H9 (cell line): Measurements from ENCODE around the gene MED9. TPM values are rescaled to one million over a fixed set of nuclear protein-coding genes. Genes with fewer than 3 reads are reported as not detected.
A peak's percentile ranks its signal among the peaks of the same experiment; 100 is the strongest.

ENCODE experiments used
- DNase-seq: peaks from one replicate; pipeline ENCODE4 v3.0.0-alpha.2; 2017
- H2AFZ ChIP-seq: one replicate; pipeline ENCODE4 v1.6.1; 2013; ENCODE audit warnings: mild to moderate bottlenecking, low read length, control low read depth, moderate library complexity
- H2AK5ac ChIP-seq: 2 replicates; pipeline ENCODE4 v1.6.1; 2013; ENCODE audit warnings: low read length, control low read depth, mixed read lengths; ENCODE audit not compliant: insufficient read length
- H2BK120ac ChIP-seq: one replicate; pipeline ENCODE4 v1.6.1; 2013; ENCODE audit warnings: low read depth, mild to moderate bottlenecking, low read length, control low read depth, inconsistent platforms; ENCODE audit not compliant: poor library complexity, severe bottlenecking
- H2BK12ac ChIP-seq: 2 replicates; pipeline ENCODE4 v1.6.1; 2013; ENCODE audit warnings: low read length, control low read depth, mixed read lengths, low read depth; ENCODE audit not compliant: insufficient read length
- H2BK15ac ChIP-seq: 2 replicates; pipeline ENCODE4 v1.6.1; 2013; ENCODE audit warnings: low read depth, low read length, control low read depth
- H2BK20ac ChIP-seq: one replicate; pipeline ENCODE4 v1.6.1; 2013; ENCODE audit warnings: low read depth, mild to moderate bottlenecking, low read length, control low read depth, inconsistent platforms; ENCODE audit not compliant: poor library complexity, severe bottlenecking
- H2BK5ac ChIP-seq: 2 replicates; pipeline ENCODE4 v1.6.1; 2013; ENCODE audit warnings: low read length, control low read depth, mixed read lengths; ENCODE audit not compliant: insufficient read length
- H3K14ac ChIP-seq: 2 replicates; pipeline ENCODE4 v1.6.1; 2013; ENCODE audit warnings: low read length, control low read depth; ENCODE audit not compliant: insufficient read depth
- H3K18ac ChIP-seq: 2 replicates; pipeline ENCODE4 v1.6.1; 2013; ENCODE audit warnings: low read depth, mild to moderate bottlenecking, mixed read lengths, low read length, control low read depth; ENCODE audit not compliant: insufficient read length
- H3K23ac ChIP-seq: 2 replicates; pipeline ENCODE4 v1.6.1; 2013; ENCODE audit warnings: low read length, control low read depth, mixed read lengths, low read depth; ENCODE audit not compliant: insufficient read length
- H3K23me2 ChIP-seq: 2 replicates; pipeline ENCODE4 v1.6.1; 2013; ENCODE audit warnings: low read depth, mild to moderate bottlenecking, mixed read lengths, low read length, control low read depth; ENCODE audit not compliant: insufficient read length, poor library complexity, severe bottlenecking
- H3K27ac ChIP-seq: 2 replicates; pipeline ENCODE4 v1.5.1; 2013; ENCODE audit warnings: low read length, control low read depth, mixed read lengths, low read depth; ENCODE audit not compliant: insufficient read length
- H3K27me3 ChIP-seq: 2 replicates; pipeline ENCODE4 v1.6.1; 2013; ENCODE audit warnings: low read length, control low read depth, inconsistent platforms; ENCODE audit not compliant: insufficient read depth
- H3K4ac ChIP-seq: 2 replicates; pipeline ENCODE4 v1.6.1; 2013; ENCODE audit warnings: low read depth, mild to moderate bottlenecking, control low read depth, inconsistent platforms, low read length, moderate library complexity
- H3K4me1 ChIP-seq: 2 replicates; pipeline ENCODE4 v1.6.1; 2013; ENCODE audit warnings: low read length, control low read depth, inconsistent platforms; ENCODE audit not compliant: insufficient read depth
- H3K4me2 ChIP-seq: 2 replicates; pipeline ENCODE4 v1.6.1; 2013; ENCODE audit warnings: low read length, control low read depth, mixed read lengths; ENCODE audit not compliant: insufficient read length, insufficient read depth
- H3K56ac ChIP-seq: 2 replicates; pipeline ENCODE4 v1.6.1; 2013; ENCODE audit warnings: low read depth, mild to moderate bottlenecking, mixed read lengths, low read length, control low read depth; ENCODE audit not compliant: insufficient read length
- H3K79me1 ChIP-seq: 2 replicates; pipeline ENCODE4 v1.6.1; 2013; ENCODE audit warnings: low read depth, mild to moderate bottlenecking, moderate library complexity, low read length, control low read depth, inconsistent platforms; ENCODE audit not compliant: insufficient read depth, poor library complexity, severe bottlenecking
- H3K79me2 ChIP-seq: 2 replicates; pipeline ENCODE4 v1.6.1; 2013; ENCODE audit warnings: low read length, control low read depth, inconsistent platforms; ENCODE audit not compliant: insufficient read depth
- H3K9ac ChIP-seq: 2 replicates; pipeline ENCODE4 v1.6.1; 2013; ENCODE audit warnings: low read length, control low read depth, mixed read lengths; ENCODE audit not compliant: insufficient read length; ENCODE audit errors: extremely low read depth
- H3K9me3 ChIP-seq: one replicate; pipeline ENCODE4 v1.6.1; 2013; ENCODE audit warnings: low read depth, low read length, inconsistent platforms; ENCODE audit not compliant: control insufficient read depth
- H3T11ph ChIP-seq: one replicate; pipeline ENCODE4 v1.6.1; 2013; ENCODE audit warnings: mild to moderate bottlenecking, low read length, control low read depth, inconsistent platforms
- H4K20me1 ChIP-seq: one replicate; pipeline ENCODE4 v1.6.1; 2013; ENCODE audit not compliant: control insufficient read depth, insufficient read length, insufficient read depth
- H4K5ac ChIP-seq: 2 replicates; pipeline ENCODE4 v1.6.1; 2013; ENCODE audit warnings: low read depth, mild to moderate bottlenecking, mixed read lengths, low read length, control low read depth; ENCODE audit not compliant: insufficient read length
- H4K8ac ChIP-seq: replicated peaks from 2 replicates; pipeline ENCODE4 v1.6.1; 2013; ENCODE audit warnings: low read length, control low read depth, mixed read lengths, low read depth; ENCODE audit not compliant: insufficient read length
- H4K91ac ChIP-seq: 2 replicates; pipeline ENCODE4 v1.6.1; 2013; ENCODE audit warnings: low read depth, mild to moderate bottlenecking, moderate library complexity, mixed read lengths, low read length, control low read depth; ENCODE audit not compliant: insufficient read length
- H3K27ac Mint-ChIP-seq, 3 experiments: 2 replicates in 2 of 3; 3 replicates in 1 of 3; pipeline ENCODE4 v1.8.0; 2020 to 2021; ENCODE audit warnings: mixed read lengths in 3 of 3, mild to moderate bottlenecking in 1 of 3, moderate library complexity in 1 of 3
- H3K27me3 Mint-ChIP-seq: 2 replicates; pipeline ENCODE4 v1.8.0; 2021; ENCODE audit warnings: low read depth, mild to moderate bottlenecking, moderate library complexity, mixed read lengths
- H3K36me3 Mint-ChIP-seq, 3 experiments: 2 replicates in 2 of 3; 3 replicates in 1 of 3; pipeline ENCODE4 v1.8.0; 2020 to 2021; ENCODE audit warnings: low read depth in 3 of 3, mixed read lengths in 3 of 3; ENCODE audit not compliant: insufficient read depth in 1 of 3
- H3K4me1 Mint-ChIP-seq, 2 experiments: 2 replicates each; pipeline ENCODE4 v1.8.0; 2020; ENCODE audit warnings: mixed read lengths in 2 of 2
- H3K4me3 Mint-ChIP-seq, 2 experiments: 2 replicates in 1 of 2; 3 replicates in 1 of 2; pipeline ENCODE4 v1.8.0; 2020 to 2021; ENCODE audit warnings: mild to moderate bottlenecking in 2 of 2, mixed read lengths in 2 of 2, moderate library complexity in 1 of 2
- H3K9me3 Mint-ChIP-seq, 2 experiments: 2 replicates in 1 of 2; 3 replicates in 1 of 2; pipeline ENCODE4 v1.8.0; 2020; ENCODE audit warnings: mild to moderate bottlenecking in 2 of 2, mixed read lengths in 2 of 2, moderate library complexity in 1 of 2
- CTCF ChIP-seq: fragments of 200-600 bp; sonication (generic); conservative IDR thresholded peaks from 3 replicates; pipeline ENCODE4 v1.8.0; 2021; ENCODE audit warnings: antibody characterized with exemption, mild to moderate bottlenecking
- WGBS: extraction: QIAGEN DNeasy Blood & Tissue Kit; methylation state at CpG from one replicate; pipeline ENCODE4 v1.1.7; 2013; ENCODE audit warnings: missing lambda C conversion rate, low lambda C conversion rate, mixed read lengths; ENCODE audit not compliant: insufficient read length; ENCODE audit errors: extremely low coverage; 5-methylcytosine and 5-hydroxymethylcytosine counted together
- total RNA-seq: library from RNA; stranded (reverse); gene quantifications from 2 replicates; pipeline ENCODE4 v1.2.1, GENCODE V29; 2021

Gene MED9
- total RNA-seq, 1 experiment from 2014 or later, result 20.0 TPM

DNA sequence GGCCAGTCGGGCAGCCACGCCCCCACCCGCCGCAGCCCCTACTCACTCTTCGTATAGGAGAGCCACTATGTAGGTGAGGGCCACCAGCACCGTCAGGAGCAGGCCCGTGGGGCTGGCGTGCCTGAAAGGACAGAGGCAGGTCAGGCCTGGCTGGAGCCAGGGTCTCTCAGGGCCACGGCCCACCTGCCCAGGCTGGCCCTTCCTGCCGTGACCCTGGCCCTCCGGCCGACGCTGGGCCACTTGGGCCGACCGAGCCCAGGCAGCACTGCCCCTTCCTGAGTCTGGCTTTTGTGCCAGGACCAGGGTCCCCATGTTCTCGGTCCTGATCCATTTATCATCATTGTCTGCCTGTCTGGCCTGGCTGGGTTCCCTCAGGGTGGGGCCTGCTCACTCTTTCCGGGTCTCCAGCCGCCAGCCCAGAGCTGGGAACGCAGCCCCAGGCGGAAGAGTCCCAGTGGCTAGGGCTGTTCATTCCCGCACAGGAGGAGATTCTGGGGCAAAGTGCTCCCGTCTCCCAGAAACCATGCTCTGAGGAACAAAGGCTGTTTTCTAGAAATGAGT is 29.5 kb downstream of the MED9 start:
- no peak for DNase-seq
- H2BK20ac ChIP-seq, result no peak overlapping the region
- H3K4me1 ChIP-seq, result no peaks in the 10 kb centered on the region
- H3K27me3 Mint-ChIP-seq, result peaks cover 3% of the 10 kb centered on the region
- no peaks in the 10 kb centered on the region for H3K23me2 ChIP-seq
- no peak for TF ChIP-seq CTCF
- no peak overlapping the region for H2AK5ac ChIP-seq
- H4K5ac ChIP-seq, result no peak overlapping the region
- H3K4me2 ChIP-seq, result no peak overlapping the region
- no peak overlapping the region for H2BK15ac ChIP-seq
- no peak overlapping the region for H3K18ac ChIP-seq
- H3K9me3 Mint-ChIP-seq, result no peaks in the 10 kb centered on the region
- no peak overlapping the region for H2AFZ ChIP-seq
- H4K8ac ChIP-seq, result no peak overlapping the region
- no peak overlapping the region for H4K91ac ChIP-seq
- H3K36me3 Mint-ChIP-seq, result no peaks in the 10 kb centered on the region
- H3T11ph ChIP-seq, result no peak overlapping the region
- no peaks in the 10 kb centered on the region for H3K9me3 ChIP-seq
- H3K27ac ChIP-seq, result no peak overlapping the region
- no peak overlapping the region; the same call in 1 of the 2 replicates for H3K14ac ChIP-seq
- no peak overlapping the region for H3K4me3 Mint-ChIP-seq
- no peaks in the 10 kb centered on the region for H3K27me3 ChIP-seq
- H3K27ac Mint-ChIP-seq, result 0 out of 7 replicates have a peak overlapping the region, but pooled peaks of 1 of the 3 experiments have one; percentile 18
- H2BK5ac ChIP-seq, result no peak overlapping the region
- no peak overlapping the region for H3K9ac ChIP-seq
- H3K79me2 ChIP-seq, result no peaks in the 10 kb centered on the region
- no peak overlapping the region for H3K4ac ChIP-seq
- no CpG with 5 or more reads among the region's 22 CpGs for WGBS
- peaks cover 12 to 19% of the 10 kb centered on the region in 2 experiments; a peak in 3 of 4 replicates for H3K4me1 Mint-ChIP-seq
- H2BK12ac ChIP-seq, result no peak overlapping the region
- H3K56ac ChIP-seq, result no peak overlapping the region
- no peaks in the 10 kb centered on the region for H3K79me1 ChIP-seq
- H2BK120ac ChIP-seq, result no peak overlapping the region
- no peaks in the 10 kb centered on the region for H4K20me1 ChIP-seq
- no peak overlapping the region for H3K23ac ChIP-seq
